Subcutaneous preadipocyte (primary cell): ENCODE results near the gene S1PR1. TPM values are rescaled to one million over a fixed set of nuclear protein-coding genes. Genes with fewer than 3 reads are reported as not detected.

Source experiments
- total RNA-seq: library from RNA; depleted of rRNA; stranded (reverse); fragments of >200 nt; gene quantifications from 2 replicates; pipeline ENCODE4 v1.2.3, GENCODE V29; 2012

The S1PR1 gene
- total RNA-seq, result 3.3 and 6.6 TPM in 2 replicates

GRCh38 chr1:101236516-101237228, at the start of gene S1PR1:
Gene S1PR1 (plus strand): TSS chr1:101237019. CDS start chr1:101238985, 1,966 bp downstream.

Other genes starting within 250 kb of the S1PR1 start
- gene DPH5, start 211.2 kb upstream of the S1PR1 start, total RNA-seq, result 32.0 and 40.3 TPM in 2 replicates